Mesenchymal stem cell (in vitro differentiated cells and primary cell): Measurements from ENCODE around the gene BICRA.
A peak's percentile ranks its signal among the peaks of the same experiment; 100 is the strongest.

ENCODE experiments used
- DNase-seq: peaks from one replicate; pipeline ENCODE4 v3.0.0-alpha.2; 2013
- H2AFZ ChIP-seq: one replicate; pipeline ENCODE4 v1.6.1; 2013; ENCODE audit warnings: low read depth, mild to moderate bottlenecking, control low read depth, inconsistent platforms, low read length, moderate library complexity
- H2AK5ac ChIP-seq: 2 replicates; pipeline ENCODE4 v1.6.1; 2013; ENCODE audit warnings: low read length, moderate library complexity, mild to moderate bottlenecking, inconsistent platforms; ENCODE audit not compliant: severe bottlenecking
- H2BK120ac ChIP-seq: one replicate; pipeline ENCODE4 v1.6.1; 2013; ENCODE audit warnings: low read depth, mild to moderate bottlenecking, inconsistent platforms, low read length, moderate library complexity
- H2BK12ac ChIP-seq, 2 experiments: one replicate each; pipeline ENCODE4 v1.6.1; 2013; ENCODE audit warnings: inconsistent platforms in 2 of 2, low read length in 2 of 2, mild to moderate bottlenecking in 2 of 2, moderate library complexity in 2 of 2, control low read depth in 1 of 2
- H2BK15ac ChIP-seq: one replicate; pipeline ENCODE4 v1.6.1; 2013; ENCODE audit warnings: mild to moderate bottlenecking, low read depth, inconsistent platforms; ENCODE audit not compliant: poor library complexity, severe bottlenecking
- H2BK5ac ChIP-seq: 2 replicates; pipeline ENCODE4 v1.6.1; 2013; ENCODE audit warnings: low read depth, mild to moderate bottlenecking, low read length, control low read depth, inconsistent platforms; ENCODE audit not compliant: poor library complexity, severe bottlenecking
- H3K14ac ChIP-seq, 2 experiments: one replicate each; pipeline ENCODE4 v1.6.1; 2013; ENCODE audit warnings: inconsistent platforms in 2 of 2, low read length in 2 of 2, control low read depth in 1 of 2, mild to moderate bottlenecking in 1 of 2, moderate library complexity in 1 of 2
- H3K18ac ChIP-seq, 2 experiments: one replicate each; pipeline ENCODE4 v1.6.1; 2013; ENCODE audit warnings: inconsistent platforms in 2 of 2, low read length in 2 of 2, control low read depth in 1 of 2, low read depth in 1 of 2, mild to moderate bottlenecking in 1 of 2
- H3K23ac ChIP-seq, 2 experiments: one replicate each; pipeline ENCODE4 v1.6.1; 2013; ENCODE audit warnings: inconsistent platforms in 2 of 2, low read length in 2 of 2, mild to moderate bottlenecking in 2 of 2, moderate library complexity in 2 of 2, control low read depth in 1 of 2
- H3K27ac ChIP-seq: 2 replicates; pipeline ENCODE4 v1.5.1; 2013; ENCODE audit warnings: mild to moderate bottlenecking, moderate library complexity, low read length, control low read depth, inconsistent platforms; ENCODE audit not compliant: poor library complexity, severe bottlenecking
- H3K27me3 ChIP-seq, 2 experiments: 2 replicates each; pipeline versions ENCODE4 v1.6.1 to v1.7.0; 2013; ENCODE audit warnings: low read length in 2 of 2, mild to moderate bottlenecking in 2 of 2, moderate library complexity in 2 of 2, control low read depth in 1 of 2, inconsistent platforms in 1 of 2; ENCODE audit not compliant: control insufficient read depth in 1 of 2, insufficient read depth in 1 of 2
- H3K36me3 ChIP-seq, 2 experiments: 2 replicates each; pipeline versions ENCODE4 v1.6.1 to v1.7.0; 2013; ENCODE audit warnings: low read length in 2 of 2, control low read depth in 1 of 2, inconsistent platforms in 1 of 2, low read depth in 1 of 2, mild to moderate bottlenecking in 1 of 2; ENCODE audit not compliant: insufficient read depth in 2 of 2, control insufficient read depth in 1 of 2
- H3K4ac ChIP-seq, 2 experiments: one replicate each; pipeline ENCODE4 v1.6.1; 2013; ENCODE audit warnings: inconsistent platforms in 2 of 2, low read length in 2 of 2, mild to moderate bottlenecking in 2 of 2, moderate library complexity in 2 of 2, control low read depth in 1 of 2, low read depth in 1 of 2
- H3K4me1 ChIP-seq: 2 replicates; pipeline ENCODE4 v1.6.1; 2013; ENCODE audit warnings: low read depth, low read length, control low read depth; ENCODE audit not compliant: control insufficient read depth, insufficient read depth
- H3K4me2 ChIP-seq: 2 replicates; pipeline ENCODE4 v1.6.1; 2013; ENCODE audit warnings: low read length, mild to moderate bottlenecking, inconsistent platforms; ENCODE audit not compliant: poor library complexity, severe bottlenecking
- H3K4me3 ChIP-seq, 2 experiments: 2 replicates each; pipeline versions ENCODE4 v1.5.1 to v1.7.0; 2013; ENCODE audit warnings: low read length in 2 of 2, mild to moderate bottlenecking in 2 of 2, control low read depth in 1 of 2, low read depth in 1 of 2; ENCODE audit not compliant: insufficient read depth in 1 of 2
- H3K79me1 ChIP-seq: replicated peaks from 2 replicates; pipeline ENCODE4 v1.6.1; 2013; ENCODE audit warnings: mild to moderate bottlenecking, control low read depth, low read length, inconsistent platforms; ENCODE audit not compliant: poor library complexity, severe bottlenecking
- H3K9ac ChIP-seq: 2 replicates; pipeline ENCODE4 v1.7.0; 2013; ENCODE audit warnings: mild to moderate bottlenecking, low read length, moderate library complexity
- H3K9me3 ChIP-seq: 2 replicates; pipeline ENCODE4 v1.7.0; 2013; ENCODE audit warnings: mild to moderate bottlenecking, low read length; ENCODE audit not compliant: control insufficient read depth
- H4K8ac ChIP-seq: one replicate; pipeline ENCODE4 v1.6.1; 2013; ENCODE audit warnings: inconsistent platforms, mild to moderate bottlenecking, low read length, moderate library complexity
- H4K91ac ChIP-seq: one replicate; pipeline ENCODE4 v1.6.1; 2013; ENCODE audit warnings: mild to moderate bottlenecking, low read length, inconsistent platforms
- WGBS: methylation state at CpG from one replicate; pipeline ENCODE4 v1.1.7; 2013; ENCODE audit warnings: mixed read lengths; 5-methylcytosine and 5-hydroxymethylcytosine counted together

Gene BICRA

GRCh38 chr19:47569331-47569730, 39.6 kb upstream of the BICRA start:
- Histone ChIP-seq H3K4me1 (no peaks in the 10 kb centered on the region), H2AFZ (no peak overlapping the region), H2BK12ac (no peak overlapping the region), H3K79me1 (no peaks in the 10 kb centered on the region), H3K4me3 (no peak overlapping the region), H2BK5ac (no peak overlapping the region), H3K14ac (no peak overlapping the region), H3K4ac (no peak overlapping the region), H3K27me3 (peaks cover 3 to 6% of the 10 kb centered on the region in 2 experiments), H2AK5ac (no peak overlapping the region), H3K27ac (no peak overlapping the region), H3K23ac (no peak overlapping the region), H2BK120ac (no peak overlapping the region), H3K4me2 (no peak overlapping the region), H4K91ac (no peak overlapping the region), H3K18ac (no peak overlapping the region), H3K9me3 (no peaks in the 10 kb centered on the region), H3K9ac (no peak overlapping the region), H4K8ac (no peak overlapping the region), H2BK15ac (no peak overlapping the region), H3K36me3 (no peaks in the 10 kb centered on the region)
- 93% methylated on average over 8 of the region's 9 CpGs for WGBS
- no peak for DNase-seq

- Histone ChIP-seq H2AFZ (no peak overlapping the region), H2BK5ac (peak overlapping the region; percentile 19), H2BK120ac (no peak overlapping the region), H3K4me3 (no peak overlapping the region), H2BK15ac (no peak overlapping the region), H3K4me2 (no peak overlapping the region), H4K91ac (no peak overlapping the region), H3K36me3 (no peaks in the 10 kb centered on the region), H3K9me3 (no peaks in the 10 kb centered on the region), H2BK12ac (no peak overlapping the region), H2AK5ac (no peak overlapping the region), H3K4me1 (no peaks in the 10 kb centered on the region), H3K27me3 (peaks cover 3 to 6% of the 10 kb centered on the region in 2 experiments), H3K23ac (no peak overlapping the region), H3K18ac (no peak overlapping the region), H3K14ac (no peak overlapping the region), H3K9ac (no peak overlapping the region), H3K27ac (no peak overlapping the region), H4K8ac (no peak overlapping the region), H3K79me1 (no peaks in the 10 kb centered on the region), H3K4ac (no peak overlapping the region)
- 94% methylated on average over 22 of the region's 22 CpGs for WGBS
- DNase-seq: no peak
Observed at GRCh38 chr19:47572635-47573034, 36.3 kb upstream of the BICRA start.

GRCh38 chr19:47573071-47574026, 35.6 kb upstream of the BICRA start, which contains the start of gene ZNF541:
Gene ZNF541, minus strand, starts transcription at chr19:47573148. Its CDS starts 17,292 bp downstream, at chr19:47555856.
- 96% methylated on average over 89 of the region's 89 CpGs for WGBS
- H3K4me2 ChIP-seq: no peak within 1 kb of the TSS
- no peak within 1 kb of the TSS for H3K4ac ChIP-seq
- H3K27me3 ChIP-seq: peaks cover 3 to 6% of the 10 kb centered on the region in 2 experiments
- no peak for DNase-seq
- no peak within 1 kb of the TSS for H2BK12ac ChIP-seq
- H3K4me3 ChIP-seq: peak within 1 kb of the TSS in 1 of 2 experiments; percentile 67
- H3K4me1 ChIP-seq: peaks cover under 1% of the 10 kb centered on the region
- H3K79me1 ChIP-seq: no peaks in the 10 kb centered on the region
- no peak within 1 kb of the TSS for H4K91ac ChIP-seq
- peak within 1 kb of the TSS; percentile 19 for H2BK5ac ChIP-seq
- no peak within 1 kb of the TSS for H3K14ac ChIP-seq
- H3K18ac ChIP-seq: no peak within 1 kb of the TSS
- H3K23ac ChIP-seq: no peak within 1 kb of the TSS
- no peak within 1 kb of the TSS for H2BK15ac ChIP-seq
- H2BK120ac ChIP-seq: no peak within 1 kb of the TSS
- H2AK5ac ChIP-seq: no peak within 1 kb of the TSS
- H3K9ac ChIP-seq: peak within 1 kb of the TSS; percentile 43
- no peak within 1 kb of the TSS for H4K8ac ChIP-seq
- no peak within 1 kb of the TSS for H3K27ac ChIP-seq
- H3K36me3 ChIP-seq: no peaks in the 10 kb centered on the region
- no peak within 1 kb of the TSS for H2AFZ ChIP-seq
- H3K9me3 ChIP-seq: no peaks in the 10 kb centered on the region

GRCh38 chr19:47580397-47580796, 28.5 kb upstream of the BICRA start:
- H3K27me3 ChIP-seq: no peaks in the 10 kb centered on the region
- no peak overlapping the region for H2BK15ac ChIP-seq
- H2BK5ac ChIP-seq: no peak overlapping the region
- no peak overlapping the region for H3K27ac ChIP-seq
- H2BK12ac ChIP-seq: no peak overlapping the region
- 73% methylated on average over 2 of the region's 3 CpGs for WGBS
- H2BK120ac ChIP-seq: no peak overlapping the region
- no peak overlapping the region for H2AK5ac ChIP-seq
- H3K9me3 ChIP-seq: no peaks in the 10 kb centered on the region
- no peak overlapping the region for H3K9ac ChIP-seq
- peaks cover 3% of the 10 kb centered on the region for H3K4me1 ChIP-seq
- no peak overlapping the region for H4K91ac ChIP-seq
- H3K18ac ChIP-seq: no peak overlapping the region
- H2AFZ ChIP-seq: no peak overlapping the region
- no peak overlapping the region for H3K14ac ChIP-seq
- H3K4ac ChIP-seq: no peak overlapping the region
- no peaks in the 10 kb centered on the region for H3K79me1 ChIP-seq
- H3K36me3 ChIP-seq: no peaks in the 10 kb centered on the region
- no peak for DNase-seq
- H3K4me2 ChIP-seq: no peak overlapping the region
- no peak overlapping the region for H3K4me3 ChIP-seq
- no peak overlapping the region for H3K23ac ChIP-seq
- no peak overlapping the region for H4K8ac ChIP-seq
